ENCODE results near the gene RDH13.

GRCh38 chr19:55034751-55035150 is 28.2 kb downstream of the RDH13 start:
- TF ChIP-seq CREB1 (CRISPR knock-in tag; IDR thresholded peaks at IDR 0.05) (no peak), AR (CRISPR knock-in tag; IDR thresholded peaks at IDR 0.05) (no peak), CTCF (IDR thresholded peaks at IDR 0.05) (no peak)
